Hypothalamus (tissue), 51 donors: ENCODE results near the gene NXPH2.
A peak's percentile ranks its signal among the peaks of the same experiment; 100 is the strongest.

Source experiments
- DNase-seq, 51 donors: peaks; one replicate each; lab custom pipeline; 2025; lab: John Stamatoyannopoulos, UW

Gene NXPH2

DNA sequence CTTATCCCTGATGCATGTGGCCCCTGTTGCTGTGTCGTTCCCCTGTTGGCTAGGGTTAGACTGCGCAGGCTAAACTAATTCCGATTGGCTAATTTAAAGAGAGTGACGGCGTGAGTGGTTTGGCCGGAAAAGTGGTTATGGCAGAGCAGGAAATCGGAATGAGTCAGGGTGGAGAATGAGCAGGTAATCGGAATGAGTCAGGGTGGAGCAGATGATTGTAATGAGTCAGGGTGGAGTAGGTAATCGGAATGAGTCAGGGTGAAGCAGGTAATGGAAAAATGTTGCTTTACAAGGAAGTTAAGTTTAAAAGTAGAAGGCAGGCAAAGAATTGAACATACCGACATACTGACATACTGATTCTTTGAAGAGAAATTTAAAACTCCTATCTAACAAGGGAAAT lies 135.4 kb downstream of the NXPH2 start:
- DNase-seq = peak in 1 of 51 donors; percentile 0

- DNase-seq = no peak
Observed at GRCh38 chr2:138640921-138641676, 139.1 kb downstream of the NXPH2 start.

- DNase-seq = no peak
Observed at GRCh38 chr2:138637686-138638085, 142.5 kb downstream of the NXPH2 start.

DNA sequence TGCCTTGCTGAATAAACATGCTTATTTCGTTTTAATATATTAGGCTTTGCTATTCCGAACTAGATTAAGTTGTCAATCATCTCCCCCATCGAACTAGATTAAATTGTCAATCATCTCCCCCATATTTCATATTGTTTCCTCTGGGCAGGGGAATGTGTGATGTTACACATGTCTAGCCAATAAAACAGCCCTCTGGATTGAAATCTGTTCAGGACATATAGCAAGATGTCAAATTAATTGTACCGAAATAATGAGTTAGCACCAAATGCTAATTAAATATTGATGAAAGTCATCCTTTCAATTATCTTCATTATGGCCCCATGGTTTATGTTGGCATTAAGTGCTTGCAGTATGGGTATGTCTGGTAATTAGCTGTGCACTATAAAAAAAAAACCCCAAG lies 143.1 kb downstream of the NXPH2 start:
- DNase-seq = no peak

- no peak for DNase-seq
Observed at GRCh38 chr2:138633049-138633448, 147.1 kb downstream of the NXPH2 start.

DNA sequence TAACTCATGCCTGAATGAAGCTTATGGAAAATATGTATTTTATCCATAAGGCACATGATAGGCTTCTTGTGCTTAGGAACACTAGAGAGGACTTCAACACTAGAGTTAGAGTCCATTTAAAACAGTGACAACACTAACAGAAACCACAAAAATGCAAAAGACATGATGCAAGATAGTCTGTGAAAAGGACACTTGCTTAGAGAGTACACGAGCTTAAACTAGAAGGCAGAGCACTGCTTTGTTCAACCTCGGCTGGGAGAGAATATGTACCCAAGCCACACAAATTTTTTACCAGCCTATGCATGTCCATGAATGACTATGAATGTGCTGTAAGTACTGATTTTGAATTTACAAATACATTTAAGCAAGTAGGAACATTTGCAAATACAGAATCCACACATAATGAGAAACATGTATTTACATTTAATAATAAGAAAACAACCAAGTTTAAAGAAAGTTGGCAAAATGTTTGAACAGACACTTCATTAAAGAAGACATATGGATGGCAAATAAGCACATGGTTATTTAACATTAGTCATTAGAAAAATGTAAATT lies 148.0 kb downstream of the NXPH2 start:
- DNase-seq = no peak

DNA sequence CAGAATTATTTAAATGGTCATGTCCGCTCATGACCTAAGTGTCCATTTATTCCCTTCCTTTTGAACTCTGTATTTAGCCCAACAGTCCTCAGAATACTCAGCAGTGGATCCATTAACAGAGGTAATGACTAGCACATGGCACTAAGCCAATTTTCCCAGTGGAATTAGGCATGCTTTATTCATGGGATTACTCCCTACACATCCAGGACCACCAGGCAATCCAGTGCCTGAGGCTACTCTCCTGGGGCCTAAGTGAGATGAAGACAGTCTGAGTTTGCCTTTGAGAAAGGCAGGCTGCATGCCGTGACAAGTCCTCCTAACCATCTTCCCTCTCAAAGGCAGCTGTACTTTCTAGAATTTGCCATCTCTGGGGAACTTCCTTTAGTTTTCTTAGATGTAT lies 150.0 kb downstream of the NXPH2 start:
- DNase-seq = no peak

- DNase-seq = no peak
Observed at GRCh38 chr2:138626148-138626547, 154.0 kb downstream of the NXPH2 start.

DNA sequence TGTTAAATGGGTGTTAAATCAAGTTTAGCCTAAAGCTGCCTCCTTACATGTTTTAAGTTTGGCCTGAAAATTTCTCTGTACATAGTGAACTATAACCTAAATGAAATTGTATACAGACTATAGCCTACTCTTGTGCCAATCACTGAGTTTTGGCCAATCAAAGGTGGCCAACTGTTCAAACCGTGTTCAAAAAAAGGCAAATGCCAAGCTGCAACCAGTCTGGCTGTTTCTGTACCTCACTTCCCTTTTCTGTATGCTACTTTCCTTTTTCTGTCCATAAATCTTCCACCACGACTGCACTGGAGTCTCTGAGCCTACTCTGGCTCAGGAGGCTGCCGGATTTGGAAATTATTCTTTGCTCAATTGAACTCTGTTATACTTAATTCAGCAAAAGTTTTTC lies 157.6 kb downstream of the NXPH2 start:
- no peak for DNase-seq

- DNase-seq = no peak
Observed at GRCh38 chr2:138621139-138621538, 159.1 kb downstream of the NXPH2 start.

DNA sequence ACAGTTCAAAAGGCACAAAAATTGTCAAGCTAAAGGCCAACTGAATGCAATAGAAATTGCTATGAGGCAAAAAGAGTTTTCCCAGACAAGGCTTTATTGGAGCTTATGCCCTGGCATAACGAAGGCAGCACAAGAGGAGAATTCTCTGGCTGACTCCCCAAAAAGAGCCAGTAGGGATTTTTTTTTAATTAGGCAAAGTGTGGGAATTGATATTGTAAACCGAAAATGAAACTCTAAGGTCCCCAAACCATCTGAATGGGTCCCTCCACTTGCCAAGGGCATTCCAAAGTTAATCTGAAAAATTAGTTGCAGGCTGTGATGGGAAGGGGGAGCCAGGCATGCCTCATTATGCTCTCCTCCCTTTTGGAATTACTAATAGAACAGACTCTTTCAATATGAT lies 159.8 kb downstream of the NXPH2 start:
- no peak for DNase-seq
